Right atrium auricular region (tissue), 2 donors: ENCODE data around the gene SLC5A1. TPM values are rescaled to one million over a fixed set of nuclear protein-coding genes. Genes with fewer than 3 reads are reported as not detected.
"Not testable (repeated sequence)": the region's sequence is repeated elsewhere in the genome, so short reads cannot be mapped to it uniquely, and the experiment has no call there.

ENCODE experiments used
- DNase-seq: peaks from one replicate; pipeline ENCODE4 v3.0.0-alpha.2; 2019; ENCODE audit warnings: low spot score
- H3K27ac ChIP-seq, 2 donors: fragments of 200-600 bp; sonication (generic); 1 replicate in 1 of 2; 2 replicates in 1 of 2; pipeline ENCODE4 v1.5.1; 2016 to 2019
- H3K27me3 ChIP-seq, 2 donors: fragments of 200-600 bp; sonication (generic); one replicate each; pipeline versions ENCODE4 v1.5.1 to v1.6.0; 2017 to 2019
- H3K36me3 ChIP-seq: fragments of 200-600 bp; sonication (generic); one replicate; pipeline ENCODE4 v1.5.1; 2016
- H3K4me1 ChIP-seq, 2 donors: fragments of 200-600 bp; sonication (generic); one replicate each; pipeline versions ENCODE4 v1.5.1 to v1.6.0; 2017 to 2019
- H3K4me3 ChIP-seq, 2 donors: fragments of 200-600 bp; sonication (generic); 1 replicate in 1 of 2; 2 replicates in 1 of 2; pipeline ENCODE4 v1.5.1; 2017 to 2019; ENCODE audit warnings: mild to moderate bottlenecking in 1 of 2, moderate library complexity in 1 of 2
- H3K9me3 ChIP-seq, 2 donors: fragments of 200-600 bp; sonication (generic); one replicate each; pipeline ENCODE4 v1.5.1; 2019
- total RNA-seq, 2 donors: library from RNA; depleted of rRNA; stranded (reverse); fragments of >200 nt; gene quantifications; one replicate each; pipeline ENCODE4 v1.1.0, GENCODE V29; 2016
- TF ChIP-seq, protein P1 (sequence below), 2 donors: fragments of 200-600 bp; sonication (generic); IDR thresholded peaks; one replicate each; pipeline ENCODE4 v1.5.1; 2019; ENCODE audit warnings: antibody characterized with exemption in 2 of 2

The SLC5A1 gene
- total RNA-seq, 2 donors from 2014 or later = 34.9 to 67.5 TPM

DNA sequence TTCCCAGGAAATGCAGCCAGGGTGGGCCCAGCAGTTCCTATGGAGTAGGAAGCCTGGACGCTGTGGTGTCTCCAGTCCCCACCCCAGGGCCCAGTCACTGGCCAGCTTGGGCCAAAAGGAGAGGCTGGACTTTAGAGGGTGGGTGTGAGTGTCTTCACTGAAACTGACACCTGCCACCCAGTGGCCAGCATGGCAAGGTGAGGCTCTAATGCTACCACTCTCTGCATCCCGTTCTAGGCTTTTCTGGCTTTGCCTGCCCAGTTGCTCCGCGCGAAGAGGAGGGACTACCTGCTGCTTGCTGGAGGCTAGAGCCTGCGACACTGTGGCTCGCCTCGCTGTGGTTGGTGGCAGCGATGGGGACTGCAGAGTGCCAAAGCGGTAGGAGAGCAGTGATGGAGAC lies 80.6 kb downstream of the SLC5A1 start:
- H3K4me1 ChIP-seq = no peaks in the 10 kb centered on the region
- no peak overlapping the region for H3K27ac ChIP-seq
- H3K36me3 ChIP-seq = no peaks in the 10 kb centered on the region
- no peaks in the 10 kb centered on the region for H3K27me3 ChIP-seq
- no peak for DNase-seq
- TF ChIP-seq, protein P1, sequence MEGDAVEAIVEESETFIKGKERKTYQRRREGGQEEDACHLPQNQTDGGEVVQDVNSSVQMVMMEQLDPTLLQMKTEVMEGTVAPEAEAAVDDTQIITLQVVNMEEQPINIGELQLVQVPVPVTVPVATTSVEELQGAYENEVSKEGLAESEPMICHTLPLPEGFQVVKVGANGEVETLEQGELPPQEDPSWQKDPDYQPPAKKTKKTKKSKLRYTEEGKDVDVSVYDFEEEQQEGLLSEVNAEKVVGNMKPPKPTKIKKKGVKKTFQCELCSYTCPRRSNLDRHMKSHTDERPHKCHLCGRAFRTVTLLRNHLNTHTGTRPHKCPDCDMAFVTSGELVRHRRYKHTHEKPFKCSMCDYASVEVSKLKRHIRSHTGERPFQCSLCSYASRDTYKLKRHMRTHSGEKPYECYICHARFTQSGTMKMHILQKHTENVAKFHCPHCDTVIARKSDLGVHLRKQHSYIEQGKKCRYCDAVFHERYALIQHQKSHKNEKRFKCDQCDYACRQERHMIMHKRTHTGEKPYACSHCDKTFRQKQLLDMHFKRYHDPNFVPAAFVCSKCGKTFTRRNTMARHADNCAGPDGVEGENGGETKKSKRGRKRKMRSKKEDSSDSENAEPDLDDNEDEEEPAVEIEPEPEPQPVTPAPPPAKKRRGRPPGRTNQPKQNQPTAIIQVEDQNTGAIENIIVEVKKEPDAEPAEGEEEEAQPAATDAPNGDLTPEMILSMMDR (IDR thresholded peaks at IDR 0.05) = no peak
- H3K9me3 ChIP-seq = no peaks in the 10 kb centered on the region
- no peak overlapping the region for H3K4me3 ChIP-seq

DNA sequence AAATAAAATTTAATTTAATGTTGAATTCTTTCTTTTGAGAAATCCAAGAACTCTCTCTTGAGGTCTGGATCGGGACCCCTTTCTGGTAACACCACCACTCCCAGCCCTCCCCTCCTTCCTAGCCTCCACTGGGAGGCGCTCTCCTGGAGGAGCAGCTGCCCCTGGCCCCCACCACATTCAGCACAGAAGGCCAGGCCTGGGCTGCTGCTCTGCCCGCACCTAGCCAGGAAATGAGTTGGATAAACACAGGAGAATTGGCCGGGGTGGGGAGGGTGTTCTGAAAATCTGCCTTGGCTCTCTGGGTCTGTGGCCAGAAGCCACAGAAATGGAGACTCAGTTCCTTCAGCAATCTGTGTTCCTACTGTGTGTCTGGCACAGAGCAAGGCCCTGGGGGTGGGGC lies 84.8 kb downstream of the SLC5A1 start:
- H3K27me3 ChIP-seq = no peaks in the 10 kb centered on the region
- H3K4me1 ChIP-seq = no peaks in the 10 kb centered on the region
- no peaks in the 10 kb centered on the region for H3K9me3 ChIP-seq
- H3K36me3 ChIP-seq = no peaks in the 10 kb centered on the region
- DNase-seq = no peak
- H3K27ac ChIP-seq = no peak overlapping the region
- H3K4me3 ChIP-seq = no peak overlapping the region
- TF ChIP-seq, protein P1 (IDR thresholded peaks at IDR 0.05) = no peak

DNA sequence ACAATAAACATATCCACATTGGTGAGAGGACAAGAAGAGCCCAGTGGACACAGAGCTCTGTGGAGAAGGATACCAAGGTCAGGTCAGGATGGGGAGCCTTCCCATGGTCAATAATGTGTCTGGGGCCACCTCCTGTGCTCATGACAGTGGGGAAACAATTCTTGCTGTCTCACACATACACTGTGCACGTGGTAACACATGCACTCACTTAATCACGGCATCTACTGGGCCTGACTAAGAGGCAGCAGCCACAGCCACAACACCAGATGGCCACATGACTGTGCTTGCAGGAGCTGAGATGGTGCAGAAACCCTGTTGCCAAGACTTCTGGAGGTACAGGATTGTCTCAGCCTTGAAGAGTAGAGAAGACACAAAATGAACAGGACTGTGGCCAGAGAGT lies 87.4 kb downstream of the SLC5A1 start:
- no peak for DNase-seq
- Histone ChIP-seq H3K27ac (no peak overlapping the region), H3K4me3 (no peak overlapping the region), H3K27me3 (no peaks in the 10 kb centered on the region), H3K9me3 (no peaks in the 10 kb centered on the region), H3K4me1 (no peaks in the 10 kb centered on the region), H3K36me3 (no peaks in the 10 kb centered on the region)
- TF ChIP-seq, protein P1 (IDR thresholded peaks at IDR 0.05) = no peak

DNA sequence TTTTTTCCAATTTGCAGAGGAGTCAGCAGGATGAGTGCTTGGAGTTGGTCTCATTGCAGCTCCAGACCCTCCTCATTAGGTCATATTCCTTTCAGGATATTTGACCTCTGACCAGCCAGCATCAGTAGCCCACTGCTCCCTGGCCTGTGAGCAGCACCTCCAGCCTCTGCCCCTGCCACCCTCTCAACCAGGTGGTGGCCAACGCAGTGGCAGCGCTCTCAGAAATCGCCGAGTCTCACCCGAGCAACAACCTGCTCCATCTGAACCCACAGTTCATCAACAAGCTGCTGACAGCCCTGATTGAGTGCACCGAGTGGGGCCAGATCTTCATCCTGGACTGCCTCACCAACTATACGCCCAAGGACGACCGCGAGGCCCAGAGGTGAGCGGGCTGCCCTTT lies 89.1 kb downstream of the SLC5A1 start:
- H3K4me1 ChIP-seq = no peaks in the 10 kb centered on the region
- H3K9me3 ChIP-seq = no peaks in the 10 kb centered on the region
- DNase-seq = no peak
- no peaks in the 10 kb centered on the region for H3K27me3 ChIP-seq
- TF ChIP-seq, protein P1 (IDR thresholded peaks at IDR 0.05) = no peak
- no peak overlapping the region for H3K4me3 ChIP-seq
- no peak overlapping the region for H3K27ac ChIP-seq
- H3K36me3 ChIP-seq = no peaks in the 10 kb centered on the region

DNA sequence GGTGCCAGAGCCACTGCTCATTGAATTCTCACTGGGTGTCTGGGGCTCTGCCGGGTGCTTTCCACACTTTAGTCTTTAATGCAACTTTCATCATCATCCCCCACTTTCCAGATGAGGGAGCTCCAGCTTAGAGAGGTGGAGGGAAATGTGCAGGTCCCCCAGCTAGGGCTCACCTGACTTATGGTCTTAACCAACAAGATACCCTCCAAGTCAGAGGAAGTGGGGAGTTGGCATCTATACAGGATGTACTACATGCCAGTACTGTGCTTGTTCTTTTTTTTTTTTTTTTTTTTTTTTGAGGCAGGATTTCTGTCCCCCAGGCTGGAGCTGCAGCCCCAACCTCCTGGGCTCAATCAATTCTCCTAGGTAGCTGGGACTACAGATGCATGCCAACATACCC lies 89.7 kb downstream of the SLC5A1 start:
- TF ChIP-seq, protein P1 (IDR thresholded peaks at IDR 0.05) = no peak
- DNase-seq = no peak
- no peaks in the 10 kb centered on the region for H3K4me1 ChIP-seq
- H3K27ac ChIP-seq = no peak overlapping the region
- H3K36me3 ChIP-seq = no peaks in the 10 kb centered on the region
- H3K27me3 ChIP-seq = no peaks in the 10 kb centered on the region
- no peaks in the 10 kb centered on the region for H3K9me3 ChIP-seq
- no peak overlapping the region for H3K4me3 ChIP-seq

DNA sequence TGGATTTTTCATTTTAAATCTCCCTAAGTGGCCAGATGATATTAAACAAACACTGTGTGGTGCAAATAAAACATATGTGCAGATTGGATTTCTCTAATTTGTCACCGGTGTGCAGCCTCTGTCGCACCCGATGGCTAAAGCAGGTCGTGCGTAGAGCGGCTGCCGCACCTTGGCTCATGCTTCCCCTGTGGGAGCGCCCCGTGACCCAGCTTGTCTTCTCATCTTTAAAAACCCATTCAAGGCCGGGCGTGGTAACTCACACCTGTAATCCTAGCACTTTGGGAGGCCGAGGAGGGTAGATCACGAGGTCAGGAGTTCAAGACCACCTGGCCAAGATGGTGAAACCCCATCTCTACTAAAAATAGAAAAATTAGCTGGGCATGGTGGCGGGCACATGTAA lies 91.7 kb downstream of the SLC5A1 start:
- not testable (repeated sequence) for H3K9me3 ChIP-seq, H3K36me3 ChIP-seq, DNase-seq, H3K4me1 ChIP-seq, H3K4me3 ChIP-seq, H3K27ac ChIP-seq, H3K27me3 ChIP-seq

DNA sequence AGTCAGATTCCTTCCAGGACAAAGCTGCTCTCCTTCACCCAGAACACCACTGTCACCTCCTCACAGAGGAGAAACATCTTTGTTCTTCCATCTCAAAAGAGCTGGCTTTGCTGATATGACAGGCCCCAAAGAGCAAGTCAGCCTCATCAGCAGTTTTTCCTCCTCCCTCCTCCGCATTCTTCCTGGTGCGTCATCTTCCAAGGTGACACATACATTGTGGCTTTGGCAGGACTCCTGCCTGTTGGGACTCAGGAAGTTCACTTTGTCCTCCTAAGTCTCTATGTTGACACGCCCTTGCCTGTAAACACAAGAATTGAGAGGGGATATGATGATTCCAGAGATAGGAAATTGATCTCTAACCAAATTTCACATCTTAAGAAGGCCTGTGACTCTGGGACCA lies 92.9 kb downstream of the SLC5A1 start:
- not testable (repeated sequence) for H3K9me3 ChIP-seq, H3K27me3 ChIP-seq, H3K27ac ChIP-seq, H3K4me1 ChIP-seq, DNase-seq, H3K4me3 ChIP-seq, H3K36me3 ChIP-seq

DNA sequence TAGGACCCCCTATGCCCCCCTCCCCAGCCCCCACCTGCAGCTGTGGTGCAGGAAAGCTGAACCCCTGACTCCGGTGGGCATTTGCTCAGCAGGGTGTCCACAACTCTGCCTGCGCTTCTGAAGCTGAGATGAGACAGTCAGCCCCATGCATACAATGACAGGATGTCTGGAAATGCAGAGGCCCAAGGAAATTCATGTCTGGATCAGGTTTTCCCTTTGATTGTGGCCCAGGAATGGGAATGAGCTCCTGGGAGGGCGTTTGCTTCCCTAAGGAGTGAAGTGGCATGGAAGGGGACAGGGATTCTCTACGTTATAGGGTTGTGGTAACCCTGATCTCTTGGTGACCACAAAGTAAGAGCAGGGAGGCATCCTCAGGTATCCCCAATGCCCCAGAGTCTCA lies 93.8 kb downstream of the SLC5A1 start:
- DNase-seq, H3K4me3 ChIP-seq, H3K27ac ChIP-seq, H3K9me3 ChIP-seq, H3K36me3 ChIP-seq, H3K27me3 ChIP-seq, H3K4me1 ChIP-seq: not testable (repeated sequence)

DNA sequence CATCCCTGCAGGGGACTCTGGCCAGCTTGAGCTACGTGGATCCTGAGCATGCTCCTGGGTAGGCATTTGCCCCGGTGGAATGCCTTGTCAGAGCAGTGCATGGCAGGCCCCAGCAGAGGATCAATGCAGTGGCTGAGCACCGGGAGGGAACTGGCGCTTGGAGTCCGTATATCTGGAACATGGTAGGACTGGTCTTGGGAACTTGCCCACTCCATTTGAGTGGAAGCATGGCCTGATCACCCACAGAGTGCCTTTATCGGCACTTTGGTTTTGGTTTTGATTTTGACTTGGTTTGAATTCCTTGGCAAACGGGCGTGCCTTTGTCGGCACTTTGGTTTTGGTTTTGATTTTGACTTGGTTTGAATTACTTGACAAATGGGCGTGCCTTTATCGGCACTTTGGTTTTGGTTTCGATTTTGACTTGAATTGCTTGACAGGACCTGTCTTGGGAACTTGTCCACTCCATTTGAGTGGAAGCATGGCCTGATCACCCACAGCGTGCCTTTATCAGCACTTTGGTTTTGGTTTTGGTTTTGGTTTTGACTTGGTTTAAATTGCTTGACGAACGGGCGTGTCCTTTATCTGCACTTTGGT lies 94.8 kb downstream of the SLC5A1 start:
- Histone ChIP-seq H3K27ac (peak overlapping the region; percentile 16 to 19), H3K4me3 (peak overlapping the region; percentile 20 to 36)
- not testable (repeated sequence) for H3K36me3 ChIP-seq, H3K27me3 ChIP-seq, H3K9me3 ChIP-seq, DNase-seq, H3K4me1 ChIP-seq

DNA sequence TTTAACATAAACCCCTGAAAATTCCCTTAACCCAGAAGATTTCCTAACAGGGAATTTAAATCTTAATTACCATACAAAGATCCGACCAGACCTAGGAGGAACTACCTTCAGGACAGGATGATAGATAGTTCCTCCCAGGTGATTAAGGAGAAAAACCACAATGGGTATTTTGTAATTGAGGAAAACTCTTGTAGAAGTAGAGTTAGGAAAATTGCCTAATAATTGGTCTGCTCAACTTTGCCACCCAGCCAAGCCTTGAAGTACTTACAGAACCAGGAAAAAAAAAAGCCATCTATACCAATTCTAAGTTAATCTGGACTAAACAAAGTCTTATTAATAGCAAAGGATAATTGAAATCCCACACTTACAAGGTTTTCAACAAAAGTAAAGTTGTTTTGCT lies 95.5 kb downstream of the SLC5A1 start:
- not testable (repeated sequence) for H3K4me3 ChIP-seq, H3K36me3 ChIP-seq, H3K27me3 ChIP-seq, DNase-seq, H3K9me3 ChIP-seq, H3K4me1 ChIP-seq
- peak overlapping the region in 1 of 2 donors; percentile 19 for H3K27ac ChIP-seq
